Lower lobe of right lung (tissue), 2 donors: ENCODE results near the gene TTLL8. TPM values are rescaled to one million over a fixed set of nuclear protein-coding genes. Genes with fewer than 3 reads are reported as not detected.

Experiments
- ATAC-seq, 2 donors: fragments of 200-7000 bp; cut with Tn5 transposase; one replicate each; pipeline ENCODE4 v1.9.1; 2020 to 2022; ENCODE audit warnings: mild to moderate bottlenecking in 2 of 2, moderate library complexity in 2 of 2
- DNase-seq: peaks from one replicate; pipeline ENCODE4 v3.0.0-alpha.2; 2020
- H3K27ac ChIP-seq: fragments of 200-600 bp; one replicate; pipeline ENCODE4 v1.8.0; 2022
- H3K27me3 ChIP-seq: fragments of 200-600 bp; one replicate; pipeline ENCODE4 v1.8.0; 2022; ENCODE audit warnings: low read depth
- H3K36me3 ChIP-seq: fragments of 200-600 bp; one replicate; pipeline ENCODE4 v1.8.0; 2022; ENCODE audit warnings: mild to moderate bottlenecking
- H3K4me1 ChIP-seq: fragments of 200-600 bp; one replicate; pipeline ENCODE4 v1.8.0; 2022
- H3K4me3 ChIP-seq: fragments of 200-600 bp; one replicate; pipeline ENCODE4 v1.8.0; 2022; ENCODE audit warnings: mild to moderate bottlenecking
- H3K9me3 ChIP-seq: fragments of 200-600 bp; one replicate; pipeline ENCODE4 v1.8.0; 2022
- intact Hi-C: fragments of 100-400 bp; cut with DNase I; formaldehyde crosslinking; loops from one replicate; pipeline ENCODE4 v1.11.0; 2022
- total RNA-seq: library from RNA; stranded (reverse); fragmentation: NEBNext Ultra II Directional; extraction: Animal tissue kit (Norgen Biotek cat#: 25700); gene quantifications from one replicate; pipeline ENCODE4 v1.2.1, GENCODE V29; 2021
- TF ChIP-seq, protein P1 (sequence below): fragments of 200-600 bp; IDR thresholded peaks from one replicate; pipeline ENCODE4 v1.8.0; 2022; ENCODE audit warnings: antibody characterized with exemption, mild to moderate bottlenecking
- donor health status: DM: no; HTN: yes; CAD: no; lungs with severe emphysema.

Gene TTLL8
- total RNA-seq, 1 donor from 2014 or later, result not detected

DNA sequence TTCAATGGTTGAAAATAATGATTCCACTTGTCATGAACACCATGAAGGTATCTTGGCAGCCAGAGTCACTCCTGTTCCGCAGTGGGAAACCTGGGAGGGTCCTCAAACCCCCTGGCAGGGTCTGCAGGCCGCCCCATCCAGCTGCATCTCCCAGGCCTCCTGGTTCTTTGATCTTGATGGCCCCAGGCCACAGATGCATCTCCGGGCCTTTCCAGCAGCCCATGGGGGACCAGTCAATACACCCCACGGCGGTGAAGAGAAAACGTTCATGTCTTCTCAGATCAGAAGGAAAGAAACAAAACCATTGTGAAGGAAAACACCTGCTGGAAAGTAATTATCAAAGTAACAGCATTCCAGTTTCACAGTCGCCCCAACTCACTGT is 1.8 kb upstream of the TTLL8 start:
- Histone ChIP-seq H3K27ac (peak overlapping the region; percentile 31), H3K9me3 (no peaks in the 10 kb centered on the region), H3K27me3 (peaks cover 24% of the 10 kb centered on the region), H3K4me3 (no peak overlapping the region), H3K36me3 (no peaks in the 10 kb centered on the region), H3K4me1 (peaks cover 9% of the 10 kb centered on the region)
- intact Hi-C loops, result no loop called here
- TF ChIP-seq, protein P1, sequence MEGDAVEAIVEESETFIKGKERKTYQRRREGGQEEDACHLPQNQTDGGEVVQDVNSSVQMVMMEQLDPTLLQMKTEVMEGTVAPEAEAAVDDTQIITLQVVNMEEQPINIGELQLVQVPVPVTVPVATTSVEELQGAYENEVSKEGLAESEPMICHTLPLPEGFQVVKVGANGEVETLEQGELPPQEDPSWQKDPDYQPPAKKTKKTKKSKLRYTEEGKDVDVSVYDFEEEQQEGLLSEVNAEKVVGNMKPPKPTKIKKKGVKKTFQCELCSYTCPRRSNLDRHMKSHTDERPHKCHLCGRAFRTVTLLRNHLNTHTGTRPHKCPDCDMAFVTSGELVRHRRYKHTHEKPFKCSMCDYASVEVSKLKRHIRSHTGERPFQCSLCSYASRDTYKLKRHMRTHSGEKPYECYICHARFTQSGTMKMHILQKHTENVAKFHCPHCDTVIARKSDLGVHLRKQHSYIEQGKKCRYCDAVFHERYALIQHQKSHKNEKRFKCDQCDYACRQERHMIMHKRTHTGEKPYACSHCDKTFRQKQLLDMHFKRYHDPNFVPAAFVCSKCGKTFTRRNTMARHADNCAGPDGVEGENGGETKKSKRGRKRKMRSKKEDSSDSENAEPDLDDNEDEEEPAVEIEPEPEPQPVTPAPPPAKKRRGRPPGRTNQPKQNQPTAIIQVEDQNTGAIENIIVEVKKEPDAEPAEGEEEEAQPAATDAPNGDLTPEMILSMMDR, result no peak
- no peak for DNase-seq
- no peak for ATAC-seq

DNA sequence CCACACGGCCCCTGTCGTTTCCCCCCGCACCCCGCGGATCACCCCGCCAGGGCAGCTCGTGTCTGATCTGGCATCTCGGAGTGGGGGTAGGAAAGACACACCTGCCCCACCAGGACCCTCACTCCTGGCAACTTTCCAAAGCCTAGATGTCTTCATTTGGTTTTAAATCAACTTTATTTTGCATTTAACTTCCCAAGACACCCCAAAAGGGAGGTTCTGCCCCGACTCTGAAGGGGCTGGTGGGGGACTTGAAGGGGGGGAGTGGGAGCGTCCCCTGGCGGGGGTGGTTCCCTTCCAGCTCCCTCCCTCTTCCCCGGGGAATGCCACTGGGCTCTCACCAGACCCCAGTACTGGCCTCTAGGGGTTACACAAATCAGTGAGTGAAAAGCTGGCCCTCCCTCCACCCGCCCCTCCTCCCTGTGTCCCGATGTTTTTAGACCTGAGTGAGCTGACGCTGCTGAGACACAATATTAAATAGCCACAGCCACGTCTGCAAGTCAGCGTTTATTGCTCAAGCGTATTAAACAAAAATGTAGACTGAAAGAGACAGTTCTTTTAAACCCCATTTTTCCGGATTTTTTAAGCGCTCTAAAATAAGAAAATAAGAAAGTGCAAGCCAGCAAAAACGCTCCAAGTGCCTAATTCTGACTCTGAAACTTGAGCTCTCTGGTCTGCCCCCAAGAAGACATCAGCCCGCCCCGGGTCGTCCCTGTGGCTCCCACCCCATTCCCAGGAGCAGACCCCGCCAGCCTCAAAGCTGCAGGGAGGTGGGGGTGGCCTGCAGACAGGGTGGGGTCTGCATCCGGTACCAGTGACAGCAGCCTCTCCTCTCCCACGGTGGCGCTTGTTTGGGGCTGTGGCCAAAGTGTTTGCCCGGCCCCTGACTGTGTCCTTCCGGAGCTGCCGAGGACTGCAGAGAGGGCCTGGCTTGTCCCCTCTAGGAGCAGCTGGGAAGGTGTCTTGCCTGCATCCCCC is 1.1 kb upstream of the TTLL8 start:
- intact Hi-C loops, result no loop called here
- H3K4me3 ChIP-seq, result peak overlapping the region; percentile 26
- H3K4me1 ChIP-seq, result peaks cover 9% of the 10 kb centered on the region
- H3K9me3 ChIP-seq, result no peaks in the 10 kb centered on the region
- H3K27me3 ChIP-seq, result peaks cover 24% of the 10 kb centered on the region
- DNase-seq, result no peak
- H3K36me3 ChIP-seq, result no peaks in the 10 kb centered on the region
- peak overlapping the region; percentile 31 for H3K27ac ChIP-seq
- ATAC-seq, result peak; percentile 7 to 11
- TF ChIP-seq, protein P1, result no peak

DNA sequence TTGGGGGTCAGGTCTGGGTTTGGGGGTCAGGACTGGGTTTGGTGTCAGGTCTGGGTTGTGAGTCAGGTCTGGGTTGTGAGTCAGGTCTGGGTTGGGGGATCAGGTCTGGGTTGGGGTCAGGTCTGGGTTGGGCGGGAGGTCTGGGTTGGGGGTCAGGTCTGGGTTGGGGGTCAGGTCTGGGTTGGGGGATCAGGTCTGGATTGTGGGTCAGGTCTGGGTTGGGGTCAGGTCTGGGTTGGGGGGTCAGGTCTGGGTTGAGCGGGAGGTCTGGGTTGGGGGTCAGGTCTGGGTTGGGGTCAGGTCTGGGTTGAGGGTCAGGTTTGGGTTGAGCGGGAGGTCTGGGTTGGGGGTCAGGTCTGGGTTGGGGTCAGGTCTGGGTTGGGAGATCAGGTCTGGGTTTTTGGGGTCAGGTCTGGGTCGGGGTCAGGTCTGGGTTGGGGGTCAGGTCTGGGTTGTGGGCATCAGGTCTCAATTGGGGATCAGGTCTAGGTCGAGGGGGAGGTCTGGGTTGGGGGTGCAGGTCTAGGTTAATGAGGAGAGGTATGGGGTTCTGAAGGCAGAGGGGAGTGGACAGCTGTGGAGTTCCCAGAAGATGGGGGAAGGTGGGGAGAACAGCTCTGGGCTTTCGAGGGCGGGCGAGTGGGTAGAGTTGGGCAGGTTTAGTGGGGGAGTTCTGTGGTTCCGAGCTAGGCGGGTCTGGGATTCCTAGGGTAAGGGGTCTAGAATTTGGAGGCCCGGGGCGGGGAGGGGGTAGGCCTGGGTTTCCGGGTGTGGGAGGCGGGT is 629 bp downstream of the TTLL8 start:
- Histone ChIP-seq H3K36me3 (no peaks in the 10 kb centered on the region), H3K27ac (no peak overlapping the region), H3K9me3 (peaks cover 9% of the 10 kb centered on the region), H3K4me3 (no peak overlapping the region), H3K4me1 (peaks cover 9% of the 10 kb centered on the region), H3K27me3 (peaks cover 24% of the 10 kb centered on the region)
- intact Hi-C loops, result no loop called here
- TF ChIP-seq, protein P1, result no peak
- DNase-seq (no peak), ATAC-seq (no peak)

DNA sequence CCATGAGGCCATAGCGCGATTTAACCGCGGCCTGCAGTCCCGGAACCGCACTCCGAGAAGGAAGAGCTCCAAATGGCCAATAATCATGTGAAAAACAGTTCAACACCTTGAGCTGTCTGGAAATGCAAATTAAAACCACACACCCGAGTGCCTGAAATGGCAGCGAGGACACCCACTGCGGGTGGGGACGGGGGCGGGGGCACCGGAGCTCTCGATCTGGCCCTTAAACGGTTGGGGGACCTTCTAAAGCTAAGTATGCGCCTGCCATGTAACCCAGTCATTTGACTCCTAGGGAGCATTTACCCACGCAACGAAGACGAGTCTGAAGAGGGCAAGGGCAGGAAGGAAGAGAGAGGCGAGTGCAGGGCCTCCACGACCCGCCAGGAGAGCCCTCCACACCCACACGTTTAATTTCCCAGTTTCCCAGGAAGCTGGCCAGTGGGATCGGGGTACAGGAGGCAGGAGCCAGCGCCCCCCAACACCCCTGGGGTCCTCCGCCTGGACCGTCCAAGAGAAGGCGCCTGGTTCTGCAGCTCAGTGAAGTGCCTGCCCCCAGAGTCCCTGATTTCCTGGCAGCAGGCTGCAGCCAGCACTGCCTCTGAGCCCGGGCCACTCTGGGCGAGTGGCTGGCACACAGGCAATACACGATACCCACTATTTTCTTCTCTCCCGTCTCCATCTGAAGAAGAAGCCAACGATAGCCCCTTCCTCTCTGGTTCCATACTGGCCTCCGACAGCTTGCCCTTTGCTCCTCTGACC is 1.7 kb downstream of the TTLL8 start:
- no peak for DNase-seq
- ATAC-seq, result no peak
- Histone ChIP-seq H3K27ac (no peak overlapping the region), H3K4me1 (peaks cover 9% of the 10 kb centered on the region), H3K9me3 (peaks cover 9% of the 10 kb centered on the region), H3K27me3 (peaks cover 24% of the 10 kb centered on the region), H3K4me3 (no peak overlapping the region), H3K36me3 (no peaks in the 10 kb centered on the region)
- intact Hi-C loops, result no loop called here
- TF ChIP-seq, protein P1, result no peak

DNA sequence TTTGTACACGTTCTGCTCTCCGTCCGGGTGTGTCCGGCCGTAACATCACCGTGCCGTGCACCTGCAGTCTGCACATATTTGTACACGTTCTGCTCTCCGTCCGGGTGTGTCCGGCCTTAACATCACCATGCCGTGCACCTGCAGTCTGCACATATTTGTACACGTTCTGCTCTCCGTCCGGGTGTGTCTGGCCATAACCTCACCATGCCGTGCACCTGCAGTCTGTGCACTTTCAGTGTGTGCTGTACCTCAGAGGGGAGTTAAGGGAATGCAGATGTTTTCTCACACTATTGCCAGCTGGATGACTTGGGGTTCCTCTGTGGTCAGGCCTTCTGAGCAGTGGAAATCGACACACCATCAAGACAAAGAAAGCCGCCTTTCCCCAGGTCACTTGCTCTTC is 4.2 kb downstream of the TTLL8 start:
- TF ChIP-seq, protein P1, result no peak
- intact Hi-C loops, result no loop called here
- H3K4me1 ChIP-seq, result peaks cover 6% of the 10 kb centered on the region
- H3K36me3 ChIP-seq, result no peaks in the 10 kb centered on the region
- peaks cover 9% of the 10 kb centered on the region for H3K9me3 ChIP-seq
- peaks cover 6% of the 10 kb centered on the region for H3K27me3 ChIP-seq
- ATAC-seq, result no peak
- DNase-seq, result no peak
- H3K4me3 ChIP-seq, result no peak overlapping the region
- H3K27ac ChIP-seq, result no peak overlapping the region
